ENCODE results near the gene COX14. TPM values are rescaled to one million over a fixed set of nuclear protein-coding genes. Genes with fewer than 3 reads are reported as not detected.
A peak's percentile ranks its signal among the peaks of the same experiment; 100 is the strongest.

COX14 gene
- total RNA-seq, 1 experiment from 2014 or later: 31.9 TPM

- no peaks in the 10 kb centered on the region for H3K9me3 Mint-ChIP-seq
- Histone ChIP-seq H3K79me1 (ENCODE audit: insufficient read depth, low read depth, low read length, poor library complexity, severe bottlenecking) (no peaks in the 10 kb centered on the region), H4K20me1 (ENCODE audit: control insufficient read depth, insufficient read depth, insufficient read length) (no peaks in the 10 kb centered on the region), H3K4me2 (ENCODE audit: insufficient read depth, insufficient read length, low read length) (peak overlapping the region; percentile 72), H3K18ac (ENCODE audit: insufficient read length, low read depth, low read length) (no peak overlapping the region), H3K23ac (ENCODE audit: insufficient read length, low read depth, low read length) (no peak overlapping the region), H2BK120ac (ENCODE audit: low read depth, low read length, poor library complexity, severe bottlenecking) (no peak overlapping the region), H3K9ac (ENCODE audit: extremely low read depth, insufficient read length, low read length) (no peak overlapping the region), H2BK15ac (ENCODE audit: low read depth, low read length) (no peak overlapping the region), H3K23me2 (ENCODE audit: insufficient read length, low read depth, low read length, poor library complexity, severe bottlenecking) (no peaks in the 10 kb centered on the region), H2AK5ac (ENCODE audit: insufficient read length, low read length) (no peak overlapping the region), H3K27me3 (ENCODE audit: insufficient read depth, low read length) (no peaks in the 10 kb centered on the region), H3K79me2 (ENCODE audit: insufficient read depth, low read length) (no peaks in the 10 kb centered on the region), H3K27ac (ENCODE audit: insufficient read length, low read depth, low read length) (no peak overlapping the region), H3K56ac (ENCODE audit: insufficient read length, low read depth, low read length) (no peak overlapping the region), H3K14ac (ENCODE audit: insufficient read depth, low read length) (no peak overlapping the region), H3K4me1 (ENCODE audit: insufficient read depth, low read length) (no peaks in the 10 kb centered on the region), H3K9me3 (ENCODE audit: control insufficient read depth, low read depth, low read length) (no peaks in the 10 kb centered on the region), H2BK5ac (ENCODE audit: insufficient read length, low read length) (no peak overlapping the region), H4K91ac (ENCODE audit: insufficient read length, low read depth, low read length) (no peak overlapping the region), H2BK20ac (ENCODE audit: low read depth, low read length, poor library complexity, severe bottlenecking) (no peak overlapping the region), H4K8ac (replicated peaks; ENCODE audit: insufficient read length, low read depth, low read length) (no peak overlapping the region), H4K5ac (ENCODE audit: insufficient read length, low read depth, low read length) (no peak overlapping the region), H3T11ph (ENCODE audit: low read length) (no peak overlapping the region), H2BK12ac (ENCODE audit: insufficient read length, low read depth, low read length) (no peak overlapping the region), H2AFZ (ENCODE audit: low read length) (no peak overlapping the region), H3K4ac (ENCODE audit: low read depth, low read length) (no peak overlapping the region)
- TF ChIP-seq CTCF (conservative IDR thresholded peaks at IDR 0.05): no peak
- H3K27ac Mint-ChIP-seq: peak overlapping the region in 1 of 3 experiments; percentile 95; a peak in 2 of 7 replicates
- WGBS (ENCODE audit: extremely low coverage, insufficient read length, low lambda C conversion rate): no CpG with 5 or more reads among the region's 5 CpGs
- H3K27me3 Mint-ChIP-seq (ENCODE audit: low read depth): peaks cover 7% of the 10 kb centered on the region
- DNase-seq: no peak
- H3K36me3 Mint-ChIP-seq (ENCODE audit: insufficient read depth in 1 of 3, low read depth in 3 of 3): peaks cover 42 to 52% (median 49%) of the 10 kb centered on the region in 3 experiments
- H3K4me1 Mint-ChIP-seq: peaks cover 11 to 20% of the 10 kb centered on the region in 2 experiments
- peak overlapping the region; percentile 90 to 95 for H3K4me3 Mint-ChIP-seq
Observed at GRCh38 chr12:50086148-50086547, 25.9 kb upstream of the COX14 start.

Data from H9 (cell line).